ENCODE results near the gene TMEM185B. TPM values are rescaled to one million over a fixed set of nuclear protein-coding genes. Genes with fewer than 3 reads are reported as not detected.

TMEM185B gene
- total RNA-seq, 1 donor from 2014 or later = 27.9 TPM

Other genes with a start within 250 kb of the TMEM185B start
- 13.5 and 16.2 TPM in 2 replicates for gene EPB41L5, start 210.3 kb downstream of the TMEM185B start, total RNA-seq
- 44.5 and 49.4 TPM in 2 replicates for gene RALB, start 29.5 kb upstream of the TMEM185B start, total RNA-seq
- gene INHBB, start 122.7 kb upstream of the TMEM185B start, total RNA-seq = 7.1 and 19.8 TPM in 2 replicates

Measured in astrocyte (in vitro differentiated cells and primary cell).